ENCODE results near the gene DLGAP4.

DLGAP4 gene

DNA sequence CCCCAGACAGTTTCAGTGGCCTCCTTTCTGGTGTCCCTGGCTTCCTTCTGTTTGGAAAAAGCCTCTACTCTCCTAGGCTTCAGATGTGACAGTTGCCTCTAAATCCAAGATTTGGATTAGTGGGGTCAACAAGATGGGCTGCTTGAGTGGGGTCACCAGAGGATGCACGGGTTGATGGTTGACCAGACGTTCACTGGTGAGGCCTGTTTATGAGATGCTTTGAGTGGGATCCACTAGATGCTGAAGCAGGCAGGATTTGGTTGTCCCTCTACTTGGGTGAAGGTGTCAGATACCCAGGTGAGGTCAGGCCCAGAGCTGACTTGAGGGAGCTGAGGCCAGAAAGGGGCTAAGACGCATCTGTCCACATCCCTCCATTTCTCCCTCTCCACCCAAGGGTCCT is 8.1 kb upstream of the DLGAP4 start:
- Histone ChIP-seq H3K36me3 (ENCODE audit: insufficient read depth, low read length) (no peaks in the 10 kb centered on the region), H3K4me1 (ENCODE audit: insufficient read depth, low read length) (no peaks in the 10 kb centered on the region), H3K9me3 (ENCODE audit: control insufficient read depth, insufficient read depth, low read length) (no peaks in the 10 kb centered on the region), H3K9ac (ENCODE audit: low read depth, low read length) (no peak overlapping the region)

DNA sequence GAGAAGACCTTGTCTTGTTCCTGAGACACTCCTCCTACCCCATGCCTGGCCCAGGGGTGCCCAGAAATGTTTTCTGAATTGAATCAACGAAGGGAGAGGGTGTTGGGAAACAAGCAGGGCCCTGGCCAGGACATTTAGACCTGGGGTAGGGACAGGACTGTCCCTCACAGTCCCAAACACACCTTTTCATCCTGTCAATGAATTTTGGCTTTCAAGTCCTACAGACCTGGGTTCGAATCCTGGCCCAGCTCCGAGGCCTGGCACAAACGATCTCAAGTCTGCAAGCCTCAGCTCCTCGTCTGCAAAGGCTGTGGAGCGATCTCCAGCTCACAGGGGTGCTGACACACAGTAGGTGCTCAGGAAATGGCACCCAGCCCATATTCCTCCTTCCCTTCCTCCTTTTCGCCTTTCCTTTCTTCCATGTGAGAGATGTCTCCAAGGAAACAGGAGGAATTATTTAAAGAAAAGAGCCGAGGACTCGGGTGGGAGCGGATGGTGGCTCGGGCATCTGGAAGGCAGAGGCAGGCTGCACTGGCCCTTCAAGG is 7.3 kb upstream of the DLGAP4 start:
- Histone ChIP-seq H3K4me1 (ENCODE audit: insufficient read depth, low read length) (no peaks in the 10 kb centered on the region), H3K9me3 (ENCODE audit: control insufficient read depth, insufficient read depth, low read length) (no peaks in the 10 kb centered on the region), H3K9ac (ENCODE audit: low read depth, low read length) (no peak overlapping the region), H3K36me3 (ENCODE audit: insufficient read depth, low read length) (no peaks in the 10 kb centered on the region)

DNA sequence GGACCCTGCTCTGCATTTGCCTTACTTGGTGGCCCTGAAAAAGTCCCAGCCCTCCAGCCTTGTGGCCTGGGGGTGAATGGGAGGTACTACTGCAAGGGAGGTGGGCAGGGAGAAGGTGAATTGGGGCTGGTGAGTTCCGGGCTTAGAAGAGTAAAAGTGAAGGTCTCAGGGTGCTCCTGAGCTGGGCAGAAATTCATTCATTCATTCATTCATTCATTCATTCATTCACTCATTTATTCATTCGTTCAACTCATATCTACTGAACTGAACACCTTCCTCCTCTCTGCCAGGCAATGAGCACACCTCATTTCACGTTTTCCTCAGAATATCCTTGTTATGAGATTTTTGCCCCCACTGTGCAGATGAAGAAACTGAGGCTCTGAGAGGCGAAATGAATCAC is 6.7 kb upstream of the DLGAP4 start:
- Histone ChIP-seq H3K36me3 (ENCODE audit: insufficient read depth, low read length) (no peaks in the 10 kb centered on the region), H3K9me3 (ENCODE audit: control insufficient read depth, insufficient read depth, low read length) (no peaks in the 10 kb centered on the region), H3K9ac (ENCODE audit: low read depth, low read length) (no peak overlapping the region), H3K4me1 (ENCODE audit: insufficient read depth, low read length) (no peaks in the 10 kb centered on the region)

DNA sequence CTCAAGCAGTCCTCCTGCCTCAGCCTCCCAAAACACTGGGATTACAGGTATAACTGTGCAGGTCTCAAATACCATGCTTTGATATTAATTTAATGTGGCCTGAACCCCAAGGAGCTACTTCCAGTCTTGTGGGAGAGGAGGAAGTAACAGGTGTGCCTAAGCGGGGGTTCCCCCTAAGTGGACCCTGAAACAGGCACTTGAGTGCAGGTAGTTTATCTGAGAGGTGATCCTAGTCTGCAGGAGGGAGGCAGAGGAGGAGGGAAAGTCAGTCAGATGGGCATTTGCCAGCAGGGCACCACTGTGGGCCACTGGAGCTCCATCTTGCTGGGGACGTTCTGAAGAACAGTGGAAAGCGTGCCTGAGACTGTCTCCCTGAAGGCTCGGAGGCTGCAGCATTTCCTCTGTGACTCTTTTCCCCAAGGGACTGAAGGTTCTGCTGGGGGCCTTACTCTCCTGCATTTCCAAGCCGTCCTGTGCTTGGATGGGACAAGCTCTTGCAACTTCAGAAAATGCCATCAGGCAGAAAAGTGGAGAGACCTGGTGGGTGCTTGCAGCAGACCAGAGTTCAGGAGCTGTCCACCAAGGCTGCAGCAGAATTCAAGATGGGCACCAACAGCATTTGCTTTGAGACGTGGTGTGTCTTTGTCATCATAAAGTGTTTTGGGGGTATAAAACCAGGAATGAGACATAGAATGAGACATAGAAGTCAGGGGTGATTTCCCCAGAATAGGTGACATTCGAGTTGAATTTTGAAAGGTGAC is 4.6 kb upstream of the DLGAP4 start:
- no peak overlapping the region for H3K9ac ChIP-seq (ENCODE audit: low read depth, low read length)
- no peaks in the 10 kb centered on the region for H3K36me3 ChIP-seq (ENCODE audit: insufficient read depth, low read length)
- no peaks in the 10 kb centered on the region for H3K4me1 ChIP-seq (ENCODE audit: insufficient read depth, low read length)
- no peaks in the 10 kb centered on the region for H3K9me3 ChIP-seq (ENCODE audit: control insufficient read depth, insufficient read depth, low read length)

DNA sequence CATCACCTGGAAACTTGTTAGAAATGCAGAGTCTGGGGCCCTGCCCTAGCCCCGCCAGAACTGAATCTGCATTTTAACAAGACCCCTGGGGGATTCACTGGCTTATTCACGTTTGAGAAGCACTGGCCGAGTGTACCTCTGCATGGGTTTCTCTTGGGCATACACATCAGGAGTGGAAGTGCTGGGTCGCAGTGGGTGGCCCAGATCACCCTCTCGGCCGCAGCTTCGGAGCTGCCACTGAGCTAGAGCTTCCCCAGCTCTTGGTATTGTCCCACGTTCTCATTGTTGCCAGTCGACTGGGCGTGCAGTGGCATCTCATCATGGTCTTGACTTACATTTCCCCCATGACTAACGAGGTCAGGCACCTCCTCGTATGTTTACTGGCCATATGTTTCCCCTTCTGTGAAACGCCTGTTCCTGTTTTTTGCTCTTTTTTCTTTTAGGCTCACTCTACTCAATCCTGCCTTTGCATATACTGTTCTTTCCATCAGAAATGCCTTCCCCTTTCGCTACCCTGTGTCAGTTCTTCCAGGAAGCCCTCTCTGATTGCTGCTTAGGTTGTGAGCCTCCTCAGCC is 3.0 kb upstream of the DLGAP4 start:
- Histone ChIP-seq H3K9ac (ENCODE audit: low read depth, low read length) (no peak overlapping the region), H3K36me3 (ENCODE audit: insufficient read depth, low read length) (no peaks in the 10 kb centered on the region), H3K9me3 (ENCODE audit: control insufficient read depth, insufficient read depth, low read length) (no peaks in the 10 kb centered on the region), H3K4me1 (ENCODE audit: insufficient read depth, low read length) (no peaks in the 10 kb centered on the region; the same call in 1 of the 2 replicates)

DNA sequence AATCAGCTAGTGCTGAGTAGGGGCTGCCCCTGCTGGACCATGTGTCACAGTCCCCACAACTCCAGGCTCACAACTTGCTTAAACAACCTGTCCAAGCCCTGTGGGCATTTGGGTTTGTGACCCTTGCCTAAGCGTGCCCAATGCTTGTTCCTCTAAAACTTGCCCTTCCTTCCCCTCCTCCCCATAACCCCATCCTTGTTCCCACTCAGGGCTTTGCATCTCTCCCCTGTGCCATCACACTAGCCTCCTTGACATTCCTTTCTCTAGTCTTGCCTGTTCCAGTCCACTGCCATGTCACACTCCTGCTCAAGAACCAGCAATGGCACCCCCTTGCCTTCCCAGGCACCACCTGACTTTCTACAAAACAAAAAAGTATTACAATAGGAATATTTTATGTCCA is 2.3 kb upstream of the DLGAP4 start:
- Histone ChIP-seq H3K9ac (ENCODE audit: low read depth, low read length) (no peak overlapping the region), H3K36me3 (ENCODE audit: insufficient read depth, low read length) (no peaks in the 10 kb centered on the region), H3K4me1 (ENCODE audit: insufficient read depth, low read length) (no peaks in the 10 kb centered on the region; the same call in 1 of the 2 replicates), H3K9me3 (ENCODE audit: control insufficient read depth, insufficient read depth, low read length) (no peaks in the 10 kb centered on the region)

DNA sequence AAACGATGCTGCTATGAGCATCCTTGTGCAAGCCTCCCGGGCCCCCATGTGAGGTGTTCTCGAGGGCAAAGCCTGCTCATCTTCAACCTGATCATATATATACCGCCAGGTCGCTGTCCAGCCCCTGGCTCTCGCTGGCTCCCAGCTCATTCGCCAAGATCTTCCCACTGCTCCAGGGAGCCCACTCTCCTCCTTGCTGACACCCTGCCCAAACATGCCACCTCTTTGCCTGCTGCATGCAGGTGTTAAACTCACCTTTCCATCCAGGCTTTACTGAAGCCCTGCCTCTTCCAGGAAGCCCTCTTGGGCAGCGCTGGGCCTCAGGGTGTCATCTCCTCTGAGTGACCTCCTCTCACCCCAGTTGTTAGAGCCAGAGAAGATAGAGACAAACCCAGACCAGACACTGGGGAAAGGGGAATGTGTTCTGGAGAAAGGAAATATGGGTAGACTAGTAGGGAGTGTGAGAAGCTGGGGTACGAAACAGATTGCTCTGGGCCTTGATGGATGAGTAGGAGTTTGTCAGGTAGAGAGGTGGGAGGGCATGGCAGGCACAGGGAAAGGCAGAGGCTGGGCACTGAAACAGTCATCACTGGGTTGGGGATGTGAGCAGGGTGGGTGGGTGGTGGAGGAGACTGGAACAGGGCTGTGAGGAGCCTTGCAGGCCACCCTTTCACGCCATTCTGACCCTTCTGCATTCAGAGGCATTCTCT is 1.2 kb upstream of the DLGAP4 start:
- no peak overlapping the region for H3K9ac ChIP-seq (ENCODE audit: low read depth, low read length)
- H3K36me3 ChIP-seq (ENCODE audit: insufficient read depth, low read length), result no peaks in the 10 kb centered on the region
- H3K9me3 ChIP-seq (ENCODE audit: control insufficient read depth, insufficient read depth, low read length), result no peaks in the 10 kb centered on the region
- no peaks in the 10 kb centered on the region; the same call in 1 of the 2 replicates for H3K4me1 ChIP-seq (ENCODE audit: insufficient read depth, low read length)

DNA sequence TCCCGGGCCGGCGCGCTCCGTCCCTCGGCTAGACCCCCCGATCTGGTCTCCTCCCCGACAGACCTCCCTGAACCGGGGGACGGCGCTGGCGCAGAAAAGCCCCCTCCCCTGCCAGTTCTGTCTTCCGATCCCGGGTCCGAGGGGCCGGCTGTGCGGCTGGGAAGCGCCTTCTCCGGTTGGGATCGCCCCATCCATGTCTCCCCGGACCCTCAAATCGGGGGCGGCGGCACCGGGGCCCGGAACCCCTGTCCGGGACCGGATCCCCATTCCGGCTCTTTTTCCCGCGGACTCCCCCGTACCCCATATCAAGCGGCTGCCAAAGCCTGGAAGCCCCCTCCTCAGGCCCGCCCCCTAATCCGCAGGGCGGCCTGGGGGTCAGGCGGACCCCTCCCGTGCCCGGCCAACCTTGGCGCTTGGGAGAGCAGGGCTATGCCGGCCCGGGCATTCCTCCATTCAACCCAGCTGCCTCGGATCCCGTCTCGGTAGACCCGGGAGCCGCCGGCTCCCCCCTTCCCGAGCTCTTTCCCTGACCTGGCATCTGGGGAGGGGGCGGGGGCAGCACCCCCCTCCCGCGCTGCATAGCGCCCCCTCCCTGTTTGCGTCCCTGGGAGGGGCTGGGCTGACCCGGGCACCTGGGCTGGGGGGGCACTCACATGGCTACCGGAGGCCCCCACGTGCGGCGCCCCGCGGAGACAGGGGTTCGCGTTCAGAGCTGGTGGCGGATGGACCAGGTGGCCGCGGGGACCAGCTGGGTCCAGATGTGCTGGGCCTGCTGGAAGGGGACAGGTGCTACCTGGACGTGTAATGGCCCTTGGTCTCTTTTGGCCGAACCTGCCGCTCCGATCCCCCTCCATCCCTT is 643 bp downstream of the DLGAP4 start:
- Histone ChIP-seq H3K9ac (ENCODE audit: low read depth, low read length) (peak overlapping the region; percentile 56; the same call in 1 of the 2 replicates), H3K36me3 (ENCODE audit: insufficient read depth, low read length) (no peaks in the 10 kb centered on the region)

DNA sequence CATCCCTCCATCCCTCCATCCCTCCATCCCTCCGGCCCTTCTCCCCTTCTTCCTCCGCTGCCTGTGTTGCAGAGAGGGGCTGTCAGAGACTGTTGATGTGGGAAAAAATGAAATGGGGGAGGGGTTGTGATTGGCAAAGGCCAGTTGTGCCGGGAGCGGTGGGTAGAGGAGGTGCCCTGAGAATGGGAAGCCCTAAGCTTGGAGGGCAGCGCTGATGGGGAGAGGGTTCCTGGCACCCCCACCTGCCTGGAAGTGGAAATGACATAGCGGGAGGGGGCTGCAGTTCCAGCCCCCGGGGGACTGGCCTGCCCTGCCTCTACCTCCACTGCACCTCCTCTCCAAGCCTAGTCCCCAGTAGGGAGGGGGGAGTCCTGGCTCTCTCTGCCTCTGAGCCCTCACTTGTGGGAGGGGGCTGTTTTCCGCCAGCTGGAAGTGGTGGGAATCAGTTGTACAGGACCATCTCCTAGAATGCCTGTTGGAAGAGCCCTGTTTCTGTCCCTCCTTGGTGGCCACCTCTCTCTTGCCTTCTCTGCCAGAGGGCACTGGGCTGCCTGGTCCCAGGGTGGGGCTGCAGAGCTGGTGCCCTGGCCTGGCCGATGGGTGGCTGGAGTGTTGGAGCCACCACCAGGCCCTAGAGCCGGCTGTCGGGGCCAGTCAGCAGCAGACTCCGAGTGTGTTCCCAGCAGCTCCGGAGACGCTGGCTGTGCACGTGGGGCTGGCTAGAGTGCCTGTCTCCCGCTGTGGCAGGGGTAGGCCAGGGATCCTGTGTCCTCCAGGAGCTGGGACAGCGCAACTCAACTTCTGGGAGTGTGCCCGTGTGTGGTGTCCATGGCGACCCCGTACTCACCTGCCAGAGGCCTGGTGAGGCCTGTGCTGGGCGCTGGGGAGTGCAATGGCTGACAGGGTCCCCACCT is 1.5 kb downstream of the DLGAP4 start:
- H3K4me1 ChIP-seq (ENCODE audit: insufficient read depth, low read length), result peaks cover under 1% of the 10 kb centered on the region; the same call in 1 of the 2 replicates
- H3K9me3 ChIP-seq (ENCODE audit: control insufficient read depth, insufficient read depth, low read length), result no peaks in the 10 kb centered on the region
- H3K9ac ChIP-seq (ENCODE audit: low read depth, low read length), result peak overlapping the region; percentile 56; the same call in 1 of the 2 replicates
- no peaks in the 10 kb centered on the region for H3K36me3 ChIP-seq (ENCODE audit: insufficient read depth, low read length)

More for the DNA sequence above, 643 bp downstream of the DLGAP4 start:
- H3K9me3 ChIP-seq (ENCODE audit: control insufficient read depth, insufficient read depth, low read length), result no peaks in the 10 kb centered on the region
- H3K4me1 ChIP-seq (ENCODE audit: insufficient read depth, low read length), result no peaks in the 10 kb centered on the region; the same call in 1 of the 2 replicates

DNA sequence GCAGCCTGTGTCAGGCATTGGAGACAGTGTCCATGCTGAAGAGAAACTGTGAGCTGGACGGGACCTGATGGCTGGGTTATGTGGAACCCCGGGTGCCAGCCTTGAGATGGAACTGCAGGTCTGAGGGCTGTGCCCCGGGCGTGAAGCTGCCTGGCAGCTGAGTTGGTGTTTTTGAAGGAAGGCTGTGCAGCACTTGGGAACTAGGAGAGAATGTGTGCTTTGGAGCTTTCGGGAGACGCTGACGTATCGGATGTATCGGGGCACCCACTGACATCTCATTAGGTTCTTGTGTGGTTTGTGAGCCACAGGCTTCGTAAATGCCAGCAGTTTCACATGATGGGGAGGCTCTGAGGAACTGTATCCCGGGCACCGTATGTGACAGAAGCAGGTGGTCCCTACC is 2.2 kb downstream of the DLGAP4 start:
- Histone ChIP-seq H3K9ac (ENCODE audit: low read depth, low read length) (no peak overlapping the region), H3K36me3 (ENCODE audit: insufficient read depth, low read length) (no peaks in the 10 kb centered on the region), H3K9me3 (ENCODE audit: control insufficient read depth, insufficient read depth, low read length) (no peaks in the 10 kb centered on the region), H3K4me1 (ENCODE audit: insufficient read depth, low read length) (peaks cover 5% of the 10 kb centered on the region; the same call in 1 of the 2 replicates)

DNA sequence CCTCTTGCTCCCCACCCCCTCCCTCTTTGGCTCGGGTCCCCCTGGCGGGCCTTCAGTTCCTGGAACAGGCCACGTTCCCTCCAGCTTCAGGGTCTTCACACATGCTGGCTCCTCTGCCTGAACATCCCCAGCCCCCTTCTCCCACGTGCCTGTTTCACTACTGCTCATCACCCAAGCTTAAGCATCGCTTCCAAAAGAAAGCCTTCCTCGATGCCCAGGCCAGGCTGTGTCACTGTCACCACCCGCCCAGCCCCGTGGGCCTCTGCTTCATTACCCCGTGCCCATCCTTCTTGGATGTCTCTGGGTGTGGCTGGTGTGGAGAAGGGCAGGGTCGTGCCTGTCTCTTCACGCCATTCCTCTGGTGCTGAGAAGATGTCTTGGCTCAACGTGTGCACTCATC is 2.8 kb downstream of the DLGAP4 start:
- H3K9ac ChIP-seq (ENCODE audit: low read depth, low read length), result no peak overlapping the region
- H3K9me3 ChIP-seq (ENCODE audit: control insufficient read depth, insufficient read depth, low read length), result no peaks in the 10 kb centered on the region
- H3K36me3 ChIP-seq (ENCODE audit: insufficient read depth, low read length), result no peaks in the 10 kb centered on the region
- peaks cover 5% of the 10 kb centered on the region; the same call in 1 of the 2 replicates for H3K4me1 ChIP-seq (ENCODE audit: insufficient read depth, low read length)

DNA sequence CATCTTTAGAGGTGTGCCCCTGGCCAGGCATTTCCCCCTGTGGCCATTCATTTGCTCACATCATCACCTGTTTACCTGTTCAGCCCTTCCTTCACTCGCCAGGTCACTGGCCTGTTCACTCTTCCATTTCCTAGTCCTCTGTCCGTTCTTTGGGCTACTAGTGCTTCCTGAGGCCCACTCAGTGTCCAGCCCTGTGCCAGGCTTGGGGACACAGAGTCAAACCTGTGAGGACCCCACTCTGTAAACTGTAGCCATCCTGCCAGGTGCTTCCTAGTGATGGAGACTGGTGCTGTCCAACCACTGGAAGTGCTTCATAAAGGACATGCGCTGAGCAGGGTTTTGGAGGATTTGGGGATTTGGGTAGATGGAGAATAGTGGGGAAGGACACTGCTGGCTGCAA is 3.5 kb downstream of the DLGAP4 start:
- Histone ChIP-seq H3K9ac (ENCODE audit: low read depth, low read length) (no peak overlapping the region), H3K4me1 (ENCODE audit: insufficient read depth, low read length) (peaks cover 5% of the 10 kb centered on the region; the same call in 1 of the 2 replicates), H3K9me3 (ENCODE audit: control insufficient read depth, insufficient read depth, low read length) (no peaks in the 10 kb centered on the region), H3K36me3 (ENCODE audit: insufficient read depth, low read length) (no peaks in the 10 kb centered on the region)

All from ES-I3 (cell line).